Measurements from ENCODE around the gene PARVG. TPM values are rescaled to one million over a fixed set of nuclear protein-coding genes. Genes with fewer than 3 reads are reported as not detected.

The PARVG gene
- polyA plus RNA-seq, 2 of the 4 experiments (the other 2 are of a cell fraction): not detected

DNA sequence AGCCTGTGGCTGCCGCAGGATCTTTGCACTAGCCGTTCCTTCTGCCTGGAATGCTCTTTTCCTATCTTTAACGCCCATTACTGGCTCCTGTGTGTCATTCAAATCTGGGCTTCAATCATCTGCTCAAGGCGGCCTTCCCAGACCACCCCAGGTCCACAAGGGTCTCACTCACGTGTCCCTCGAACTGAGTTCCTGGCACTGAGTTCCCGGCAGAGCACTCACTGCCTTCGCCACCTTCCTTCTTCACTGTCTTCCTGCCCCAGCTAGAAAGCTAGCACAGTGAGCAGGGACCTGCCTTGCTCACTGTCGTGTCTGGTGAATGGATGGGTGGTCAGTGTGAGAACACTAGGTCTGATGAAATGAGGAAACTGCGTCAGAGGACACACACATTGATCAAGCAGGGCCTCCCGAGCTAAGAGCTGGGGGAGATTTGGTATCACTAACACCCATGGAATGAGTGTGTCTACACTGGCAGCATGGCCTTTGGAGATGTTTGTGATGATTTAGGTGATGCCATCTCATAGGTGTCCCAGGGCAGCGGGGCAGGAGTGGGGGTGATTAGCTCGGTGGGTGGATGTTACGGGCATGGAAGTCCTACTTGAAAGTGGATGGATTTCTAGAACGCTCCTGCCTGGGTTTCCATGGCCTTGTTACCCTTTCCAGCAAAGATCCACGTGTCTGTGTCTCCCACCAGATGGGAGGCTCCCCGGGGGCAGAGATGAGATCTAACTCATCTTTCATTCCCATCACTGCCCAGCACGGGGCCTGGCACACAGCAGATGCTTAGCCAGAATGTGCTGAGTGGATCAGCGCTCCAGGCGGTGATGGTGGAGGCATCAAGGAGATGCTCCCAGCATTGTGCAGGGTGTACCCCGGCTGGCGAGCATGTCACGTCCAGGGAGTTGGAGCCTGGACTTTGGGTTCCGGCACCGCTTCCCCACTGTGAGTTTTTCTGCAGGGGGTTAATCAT is 67.5 kb downstream of the PARVG start:
- no peak overlapping the region for H3K27ac ChIP-seq
- ChIA-PET POLR2A (no interaction called here), CTCF (no interaction called here)
- no peak overlapping the region for H3K4me2 ChIP-seq
- ATAC-seq: no peak
- no peaks in the 10 kb centered on the region for H3K4me1 ChIP-seq
- no peak overlapping the region for H3K4me3 ChIP-seq
- H3K9me3 ChIP-seq: peaks cover 10% of the 10 kb centered on the region; the same call in 1 of the 3 replicates
- DNase-seq (ENCODE audit: low read depth in 1 of 2, low spot score in 1 of 2): no peak
- TF ChIP-seq ESRRA (IDR thresholded peaks at IDR 0.05; ENCODE audit: borderline replicate concordance, low read length) (no peak), ZSCAN20 (CRISPR knock-in tag; IDR thresholded peaks at IDR 0.05) (no peak), POLR2AphosphoS2 (conservative IDR thresholded peaks at IDR 0.05; ENCODE audit: low read length) (no peak), FOXS1 (CRISPR knock-in tag; IDR thresholded peaks at IDR 0.05) (no peak)
- TF ChIP-seq, protein P1, sequence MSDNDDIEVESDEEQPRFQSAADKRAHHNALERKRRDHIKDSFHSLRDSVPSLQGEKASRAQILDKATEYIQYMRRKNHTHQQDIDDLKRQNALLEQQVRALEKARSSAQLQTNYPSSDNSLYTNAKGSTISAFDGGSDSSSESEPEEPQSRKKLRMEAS (IDR thresholded peaks at IDR 0.05): no peak
- TF ChIP-seq, protein P2, sequence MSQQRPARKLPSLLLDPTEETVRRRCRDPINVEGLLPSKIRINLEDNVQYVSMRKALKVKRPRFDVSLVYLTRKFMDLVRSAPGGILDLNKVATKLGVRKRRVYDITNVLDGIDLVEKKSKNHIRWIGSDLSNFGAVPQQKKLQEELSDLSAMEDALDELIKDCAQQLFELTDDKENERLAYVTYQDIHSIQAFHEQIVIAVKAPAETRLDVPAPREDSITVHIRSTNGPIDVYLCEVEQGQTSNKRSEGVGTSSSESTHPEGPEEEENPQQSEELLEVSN (IDR thresholded peaks at IDR 0.05; ENCODE audit: borderline replicate concordance, low read depth): no peak
- TF ChIP-seq, protein P3, sequence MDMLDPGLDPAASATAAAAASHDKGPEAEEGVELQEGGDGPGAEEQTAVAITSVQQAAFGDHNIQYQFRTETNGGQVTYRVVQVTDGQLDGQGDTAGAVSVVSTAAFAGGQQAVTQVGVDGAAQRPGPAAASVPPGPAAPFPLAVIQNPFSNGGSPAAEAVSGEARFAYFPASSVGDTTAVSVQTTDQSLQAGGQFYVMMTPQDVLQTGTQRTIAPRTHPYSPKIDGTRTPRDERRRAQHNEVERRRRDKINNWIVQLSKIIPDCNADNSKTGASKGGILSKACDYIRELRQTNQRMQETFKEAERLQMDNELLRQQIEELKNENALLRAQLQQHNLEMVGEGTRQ (IDR thresholded peaks at IDR 0.05): no peak
- FAIRE-seq: no peak
- 56% methylated on average over 24 of the region's 25 CpGs for WGBS (ENCODE audit: missing lambda C conversion rate)

DNA sequence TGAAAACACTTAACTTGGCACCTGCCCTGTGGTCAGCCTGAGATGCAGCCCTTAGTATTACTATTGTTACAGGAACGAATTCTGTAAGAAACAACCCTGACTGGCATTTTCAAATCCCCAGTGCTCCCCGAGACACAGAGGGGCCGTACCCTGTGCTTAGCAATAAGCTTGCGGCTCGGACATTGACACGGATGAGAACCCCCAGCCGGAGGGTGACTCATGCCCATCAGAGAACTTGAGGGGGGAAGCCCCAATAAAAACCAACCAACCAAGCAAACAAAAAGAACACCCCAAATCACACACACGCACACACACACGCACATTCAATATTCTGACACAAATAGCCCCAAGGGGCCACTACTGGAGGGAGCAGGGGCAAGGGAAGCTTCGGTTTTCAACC is 68.2 kb downstream of the PARVG start:
- no peak for TF ChIP-seq ZFP36 (IDR thresholded peaks at IDR 0.05; ENCODE audit: borderline replicate concordance, partially characterized antibody)
- no peak for TF ChIP-seq HEYL (CRISPR knock-in tag; IDR thresholded peaks at IDR 0.05)
- TF ChIP-seq, protein P4, sequence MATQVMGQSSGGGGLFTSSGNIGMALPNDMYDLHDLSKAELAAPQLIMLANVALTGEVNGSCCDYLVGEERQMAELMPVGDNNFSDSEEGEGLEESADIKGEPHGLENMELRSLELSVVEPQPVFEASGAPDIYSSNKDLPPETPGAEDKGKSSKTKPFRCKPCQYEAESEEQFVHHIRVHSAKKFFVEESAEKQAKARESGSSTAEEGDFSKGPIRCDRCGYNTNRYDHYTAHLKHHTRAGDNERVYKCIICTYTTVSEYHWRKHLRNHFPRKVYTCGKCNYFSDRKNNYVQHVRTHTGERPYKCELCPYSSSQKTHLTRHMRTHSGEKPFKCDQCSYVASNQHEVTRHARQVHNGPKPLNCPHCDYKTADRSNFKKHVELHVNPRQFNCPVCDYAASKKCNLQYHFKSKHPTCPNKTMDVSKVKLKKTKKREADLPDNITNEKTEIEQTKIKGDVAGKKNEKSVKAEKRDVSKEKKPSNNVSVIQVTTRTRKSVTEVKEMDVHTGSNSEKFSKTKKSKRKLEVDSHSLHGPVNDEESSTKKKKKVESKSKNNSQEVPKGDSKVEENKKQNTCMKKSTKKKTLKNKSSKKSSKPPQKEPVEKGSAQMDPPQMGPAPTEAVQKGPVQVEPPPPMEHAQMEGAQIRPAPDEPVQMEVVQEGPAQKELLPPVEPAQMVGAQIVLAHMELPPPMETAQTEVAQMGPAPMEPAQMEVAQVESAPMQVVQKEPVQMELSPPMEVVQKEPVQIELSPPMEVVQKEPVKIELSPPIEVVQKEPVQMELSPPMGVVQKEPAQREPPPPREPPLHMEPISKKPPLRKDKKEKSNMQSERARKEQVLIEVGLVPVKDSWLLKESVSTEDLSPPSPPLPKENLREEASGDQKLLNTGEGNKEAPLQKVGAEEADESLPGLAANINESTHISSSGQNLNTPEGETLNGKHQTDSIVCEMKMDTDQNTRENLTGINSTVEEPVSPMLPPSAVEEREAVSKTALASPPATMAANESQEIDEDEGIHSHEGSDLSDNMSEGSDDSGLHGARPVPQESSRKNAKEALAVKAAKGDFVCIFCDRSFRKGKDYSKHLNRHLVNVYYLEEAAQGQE (IDR thresholded peaks at IDR 0.05): no peak
- no peak for TF ChIP-seq FOSL2 (IDR thresholded peaks at IDR 0.05)
- TF ChIP-seq FOSL2 (CRISPR knock-in tag; IDR thresholded peaks at IDR 0.05): no peak
- no peak for TF ChIP-seq CHD4 (IDR thresholded peaks at IDR 0.05; ENCODE audit: borderline replicate concordance)
- no peak for TF ChIP-seq GATA3 (IDR thresholded peaks at IDR 0.05; ENCODE audit: borderline replicate concordance)
- no peak for TF ChIP-seq POLR2A (IDR thresholded peaks at IDR 0.05; ENCODE audit: low read length)
- no peak for TF ChIP-seq SMC3 (IDR thresholded peaks at IDR 0.05)
- TF ChIP-seq HDAC2 (IDR thresholded peaks at IDR 0.05): no peak
- no peak for TF ChIP-seq EHMT2 (IDR thresholded peaks at IDR 0.05; ENCODE audit: low read depth)
- TF ChIP-seq EP300 (IDR thresholded peaks at IDR 0.05): no peak
- TF ChIP-seq POLR2AphosphoS2 (conservative IDR thresholded peaks at IDR 0.05; ENCODE audit: low read length): no peak
- ChIA-PET POLR2A (no interaction called here), CTCF (no interaction called here)
- Histone ChIP-seq H3K4me3 (no peak overlapping the region), H3K4me2 (no peak overlapping the region), H3K4me1 (no peaks in the 10 kb centered on the region), H3K9me3 (peaks cover 10% of the 10 kb centered on the region; the same call in 1 of the 3 replicates), H3K27ac (no peak overlapping the region)
- DNase-seq (ENCODE audit: low read depth in 1 of 2, low spot score in 1 of 2) (no peak), ATAC-seq (no peak), FAIRE-seq (no peak)
- WGBS (ENCODE audit: missing lambda C conversion rate): 56% methylated on average over 10 of the region's 10 CpGs

Measured in A549 (cell line).